WI38 (cell line): ENCODE data around the gene DPF3.

Source experiments
- H3K4me3 ChIP-seq: 2 replicates; pipeline ENCODE4 v1.5.1; 2011; ENCODE audit warnings: low read depth, mild to moderate bottlenecking, control low read depth, low read length
- TF ChIP-seq, protein P1 (sequence below): IDR thresholded peaks from 2 replicates; pipeline ENCODE4 v1.5.1; 2012; ENCODE audit warnings: low read depth, mild to moderate bottlenecking, control low read depth, low read length

The DPF3 gene

GRCh38 chr14:72618424-72618823, 275.5 kb downstream of the DPF3 start:
- TF ChIP-seq, protein P1, sequence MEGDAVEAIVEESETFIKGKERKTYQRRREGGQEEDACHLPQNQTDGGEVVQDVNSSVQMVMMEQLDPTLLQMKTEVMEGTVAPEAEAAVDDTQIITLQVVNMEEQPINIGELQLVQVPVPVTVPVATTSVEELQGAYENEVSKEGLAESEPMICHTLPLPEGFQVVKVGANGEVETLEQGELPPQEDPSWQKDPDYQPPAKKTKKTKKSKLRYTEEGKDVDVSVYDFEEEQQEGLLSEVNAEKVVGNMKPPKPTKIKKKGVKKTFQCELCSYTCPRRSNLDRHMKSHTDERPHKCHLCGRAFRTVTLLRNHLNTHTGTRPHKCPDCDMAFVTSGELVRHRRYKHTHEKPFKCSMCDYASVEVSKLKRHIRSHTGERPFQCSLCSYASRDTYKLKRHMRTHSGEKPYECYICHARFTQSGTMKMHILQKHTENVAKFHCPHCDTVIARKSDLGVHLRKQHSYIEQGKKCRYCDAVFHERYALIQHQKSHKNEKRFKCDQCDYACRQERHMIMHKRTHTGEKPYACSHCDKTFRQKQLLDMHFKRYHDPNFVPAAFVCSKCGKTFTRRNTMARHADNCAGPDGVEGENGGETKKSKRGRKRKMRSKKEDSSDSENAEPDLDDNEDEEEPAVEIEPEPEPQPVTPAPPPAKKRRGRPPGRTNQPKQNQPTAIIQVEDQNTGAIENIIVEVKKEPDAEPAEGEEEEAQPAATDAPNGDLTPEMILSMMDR, result no peak
- no peak overlapping the region for H3K4me3 ChIP-seq

DNA sequence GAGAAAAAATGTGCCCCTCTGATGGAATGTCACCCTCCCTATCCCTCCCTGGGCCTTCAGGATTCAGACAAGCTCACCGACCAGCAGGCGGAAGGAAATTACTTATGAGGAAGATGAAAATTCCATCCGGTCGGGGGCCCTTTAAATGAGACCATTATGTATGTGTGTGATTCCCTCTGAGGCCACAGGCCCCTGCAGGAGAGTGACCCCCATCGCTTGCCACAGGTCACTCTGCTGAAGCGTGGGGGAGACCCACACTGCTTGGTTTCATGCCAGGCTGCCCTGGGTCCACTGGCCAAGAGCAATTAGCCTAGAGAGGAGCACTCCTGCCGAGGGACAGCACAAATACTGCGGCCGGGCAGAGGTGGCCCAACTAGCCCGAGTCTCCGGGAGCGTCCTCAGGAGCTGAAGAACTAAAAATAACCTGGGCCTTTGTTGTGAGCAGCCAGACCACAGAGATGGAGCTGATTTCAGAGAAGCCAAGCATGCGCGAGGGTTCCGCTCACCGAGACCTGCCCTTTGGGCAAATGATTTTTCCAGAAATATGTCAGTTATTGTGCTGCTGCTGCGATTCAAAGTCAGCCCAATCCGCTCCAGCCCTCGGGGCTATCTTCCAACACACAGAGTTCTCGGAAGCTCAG, 276.4 kb downstream of the DPF3 start:
- no peak overlapping the region for H3K4me3 ChIP-seq
- TF ChIP-seq, protein P1, result no peak

DNA sequence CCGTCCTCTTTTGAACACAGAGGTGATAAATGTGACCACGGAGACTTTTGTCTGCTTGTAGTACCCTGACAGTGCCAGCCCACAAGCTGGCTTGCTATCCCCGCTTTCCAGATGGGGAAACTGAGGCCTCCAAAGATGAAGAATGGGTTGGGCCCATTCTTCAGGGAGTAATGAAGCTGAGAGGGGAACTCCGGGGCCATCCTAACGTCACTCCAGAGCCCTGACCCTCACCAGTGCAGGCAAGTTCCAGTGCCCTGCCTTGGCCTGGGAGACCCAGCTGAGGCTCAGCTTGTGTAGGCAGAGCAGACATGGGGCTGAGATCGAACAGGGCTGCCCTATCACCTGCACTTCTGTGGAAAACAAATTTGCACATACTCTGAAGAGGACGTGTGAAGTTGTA, 277.1 kb downstream of the DPF3 start:
- no peak overlapping the region for H3K4me3 ChIP-seq
- TF ChIP-seq, protein P1, result no peak

GRCh38 chr14:72616294-72616693, 277.6 kb downstream of the DPF3 start:
- TF ChIP-seq, protein P1, result no peak
- no peak overlapping the region for H3K4me3 ChIP-seq

DNA sequence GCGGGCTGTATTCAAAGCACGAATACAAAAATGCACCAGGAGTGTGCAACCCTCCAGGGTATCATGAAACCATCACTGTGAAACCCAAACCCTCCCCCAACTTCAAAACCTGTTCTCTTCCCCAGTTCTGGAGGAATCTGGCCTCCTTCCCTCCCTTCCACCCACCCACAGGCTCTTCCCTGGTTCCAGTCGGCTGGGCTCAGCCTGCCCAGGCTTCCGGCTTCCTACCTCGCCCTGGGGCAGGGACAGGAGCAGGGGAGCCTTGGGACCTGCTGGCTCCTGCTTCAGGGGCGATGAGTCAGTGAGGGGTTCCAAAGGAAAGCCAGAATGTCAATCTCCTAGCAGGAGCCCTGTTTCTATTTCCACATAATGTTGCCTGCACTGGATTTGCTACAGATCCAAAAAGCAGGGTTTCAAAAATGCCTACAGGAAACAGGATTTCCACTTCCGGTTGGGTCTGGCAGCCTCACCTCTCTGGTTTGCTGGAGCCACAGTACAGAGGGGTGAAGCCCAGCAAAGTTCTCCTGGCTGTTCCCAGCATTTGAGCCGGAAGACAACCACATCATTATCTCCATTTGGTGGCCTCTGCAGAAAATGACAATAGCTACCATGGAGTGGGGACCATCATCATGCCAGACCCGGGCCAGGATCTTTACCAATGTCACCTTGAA, 278.3 kb downstream of the DPF3 start:
- TF ChIP-seq, protein P1, result no peak
- H3K4me3 ChIP-seq, result no peak overlapping the region

- TF ChIP-seq, protein P1, result no peak
- H3K4me3 ChIP-seq, result no peak overlapping the region
Observed at GRCh38 chr14:72614891-72615415, 278.9 kb downstream of the DPF3 start.

DNA sequence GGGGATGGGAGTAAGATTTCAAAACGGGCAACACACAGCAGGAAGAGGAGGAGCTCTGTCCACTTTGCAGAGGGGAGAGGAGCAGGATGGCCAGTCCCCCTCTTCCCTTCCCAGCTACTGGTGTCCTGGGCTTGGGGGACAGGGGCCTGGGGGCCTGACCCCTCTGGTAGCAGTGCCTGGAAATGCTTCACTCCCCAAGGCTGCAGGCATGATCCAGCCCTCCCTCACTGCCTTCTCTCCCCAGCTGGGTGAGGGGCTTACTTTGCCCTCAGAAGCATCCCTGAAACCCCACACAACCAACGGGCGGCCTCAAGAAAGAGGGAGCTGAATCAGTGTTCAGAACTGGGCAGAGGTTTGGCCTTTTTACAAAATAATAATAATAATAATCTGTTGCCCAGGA, 279.5 kb downstream of the DPF3 start:
- H3K4me3 ChIP-seq, result no peak overlapping the region
- TF ChIP-seq, protein P1, result no peak
